ENCODE results near the gene SNCB.

SNCB gene

GRCh38 chr5:176620333-176620981 is 9.9 kb downstream of the SNCB start:
- DNase-seq, result peak; percentile 56
- Histone ChIP-seq H3K23ac (ENCODE audit: low read length) (no peak overlapping the region), H2BK120ac (ENCODE audit: low read depth, low read length) (no peak overlapping the region), H2BK5ac (ENCODE audit: low read length) (no peak overlapping the region), H2BK15ac (replicated peaks; ENCODE audit: low read depth) (no peak overlapping the region), H3K56ac (ENCODE audit: low read length) (peak overlapping the region; percentile 56), H4K8ac (ENCODE audit: low read depth, low read length) (no peak overlapping the region), H3K27ac (ENCODE audit: low read depth, low read length) (no peak overlapping the region), H3K36me3 (ENCODE audit: control insufficient read depth, insufficient read depth, low read length) (no peaks in the 10 kb centered on the region), H4K5ac (ENCODE audit: low read length) (no peak overlapping the region), H3K4me1 (ENCODE audit: control insufficient read depth, low read depth, low read length) (peaks cover 2% of the 10 kb centered on the region), H3K4me3 (ENCODE audit: low read length) (no peak overlapping the region), H3K4ac (ENCODE audit: low read depth, low read length) (no peak overlapping the region), H3K79me2 (ENCODE audit: control insufficient read depth, insufficient read depth, low read length) (no peaks in the 10 kb centered on the region), H3K18ac (ENCODE audit: low read length) (no peak overlapping the region), H3K9ac (ENCODE audit: low read length) (no peak overlapping the region), H3K4me2 (ENCODE audit: low read length) (peak overlapping the region; percentile 38), H2AK5ac (ENCODE audit: low read length) (no peak overlapping the region), H3K27me3 (ENCODE audit: insufficient read depth, low read length, poor library complexity) (peaks cover 7% of the 10 kb centered on the region), H3K79me1 (ENCODE audit: low read length) (no peaks in the 10 kb centered on the region)
- WGBS (ENCODE audit: extremely low coverage, insufficient coverage, low lambda C conversion rate), result no CpG with 5 or more reads among the region's 32 CpGs

GRCh38 chr5:176619569-176620332 is 10.6 kb downstream of the SNCB start:
- Histone ChIP-seq H3K9ac (ENCODE audit: low read length) (no peak overlapping the region), H3K79me1 (ENCODE audit: low read length) (no peaks in the 10 kb centered on the region), H3K23ac (ENCODE audit: low read length) (no peak overlapping the region), H2AK5ac (ENCODE audit: low read length) (no peak overlapping the region), H3K27me3 (ENCODE audit: insufficient read depth, low read length, poor library complexity) (peaks cover 7% of the 10 kb centered on the region), H3K4ac (ENCODE audit: low read depth, low read length) (no peak overlapping the region), H4K8ac (ENCODE audit: low read depth, low read length) (no peak overlapping the region), H4K5ac (ENCODE audit: low read length) (no peak overlapping the region), H3K27ac (ENCODE audit: low read depth, low read length) (no peak overlapping the region), H2BK15ac (replicated peaks; ENCODE audit: low read depth) (no peak overlapping the region), H3K4me2 (ENCODE audit: low read length) (peak overlapping the region; percentile 18), H2BK120ac (ENCODE audit: low read depth, low read length) (no peak overlapping the region), H3K4me1 (ENCODE audit: control insufficient read depth, low read depth, low read length) (peaks cover 2% of the 10 kb centered on the region), H3K79me2 (ENCODE audit: control insufficient read depth, insufficient read depth, low read length) (no peaks in the 10 kb centered on the region), H3K4me3 (ENCODE audit: low read length) (no peak overlapping the region), H3K18ac (ENCODE audit: low read length) (no peak overlapping the region), H3K56ac (ENCODE audit: low read length) (peak overlapping the region; percentile 37), H2BK5ac (ENCODE audit: low read length) (no peak overlapping the region), H3K36me3 (ENCODE audit: control insufficient read depth, insufficient read depth, low read length) (no peaks in the 10 kb centered on the region)
- no CpG with 5 or more reads among the region's 59 CpGs for WGBS (ENCODE audit: extremely low coverage, insufficient coverage, low lambda C conversion rate)
- DNase-seq, result no peak

- H3K27me3 ChIP-seq (ENCODE audit: insufficient read depth, low read length, poor library complexity), result peaks cover 7% of the 10 kb centered on the region
- WGBS (ENCODE audit: extremely low coverage, insufficient coverage, low lambda C conversion rate), result no CpG with 5 or more reads among the region's 31 CpGs
- no peak overlapping the region for H3K9ac ChIP-seq (ENCODE audit: low read length)
- DNase-seq, result peak; percentile 95
- no peak overlapping the region for H4K5ac ChIP-seq (ENCODE audit: low read length)
- no peak overlapping the region for H3K23ac ChIP-seq (ENCODE audit: low read length)
- H2BK5ac ChIP-seq (ENCODE audit: low read length), result no peak overlapping the region
- no peaks in the 10 kb centered on the region for H3K79me1 ChIP-seq (ENCODE audit: low read length)
- no peak overlapping the region for H3K4ac ChIP-seq (ENCODE audit: low read depth, low read length)
- no peak overlapping the region for H2BK15ac ChIP-seq (replicated peaks; ENCODE audit: low read depth)
- no peaks in the 10 kb centered on the region for H3K36me3 ChIP-seq (ENCODE audit: control insufficient read depth, insufficient read depth, low read length)
- no peak overlapping the region for H3K4me3 ChIP-seq (ENCODE audit: low read length)
- H3K56ac ChIP-seq (ENCODE audit: low read length), result peak overlapping the region; percentile 6
- H3K79me2 ChIP-seq (ENCODE audit: control insufficient read depth, insufficient read depth, low read length), result no peaks in the 10 kb centered on the region
- no peak overlapping the region for H2AK5ac ChIP-seq (ENCODE audit: low read length)
- peaks cover 2% of the 10 kb centered on the region for H3K4me1 ChIP-seq (ENCODE audit: control insufficient read depth, low read depth, low read length)
- no peak overlapping the region for H4K8ac ChIP-seq (ENCODE audit: low read depth, low read length)
- H2BK120ac ChIP-seq (ENCODE audit: low read depth, low read length), result no peak overlapping the region
- H3K27ac ChIP-seq (ENCODE audit: low read depth, low read length), result no peak overlapping the region
- peak overlapping the region; percentile 37 for H3K4me2 ChIP-seq (ENCODE audit: low read length)
- no peak overlapping the region for H3K18ac ChIP-seq (ENCODE audit: low read length)
Observed at GRCh38 chr5:176619203-176619568, 11.1 kb downstream of the SNCB start.

GRCh38 chr5:176618783-176619182 is 11.6 kb downstream of the SNCB start:
- no peak overlapping the region for H3K18ac ChIP-seq (ENCODE audit: low read length)
- no peak overlapping the region for H2BK120ac ChIP-seq (ENCODE audit: low read depth, low read length)
- H2BK5ac ChIP-seq (ENCODE audit: low read length), result no peak overlapping the region
- H3K23ac ChIP-seq (ENCODE audit: low read length), result no peak overlapping the region
- H3K79me1 ChIP-seq (ENCODE audit: low read length), result no peaks in the 10 kb centered on the region
- no peaks in the 10 kb centered on the region for H3K79me2 ChIP-seq (ENCODE audit: control insufficient read depth, insufficient read depth, low read length)
- H3K4me2 ChIP-seq (ENCODE audit: low read length), result peak overlapping the region; percentile 37
- no peaks in the 10 kb centered on the region for H3K36me3 ChIP-seq (ENCODE audit: control insufficient read depth, insufficient read depth, low read length)
- H3K9ac ChIP-seq (ENCODE audit: low read length), result no peak overlapping the region
- H3K27me3 ChIP-seq (ENCODE audit: insufficient read depth, low read length, poor library complexity), result peaks cover 7% of the 10 kb centered on the region
- H4K8ac ChIP-seq (ENCODE audit: low read depth, low read length), result no peak overlapping the region
- no peak overlapping the region for H3K4me3 ChIP-seq (ENCODE audit: low read length)
- no peak overlapping the region for H2BK15ac ChIP-seq (replicated peaks; ENCODE audit: low read depth)
- H3K56ac ChIP-seq (ENCODE audit: low read length), result peak overlapping the region; percentile 6
- H3K4me1 ChIP-seq (ENCODE audit: control insufficient read depth, low read depth, low read length), result peaks cover 2% of the 10 kb centered on the region
- H3K27ac ChIP-seq (ENCODE audit: low read depth, low read length), result no peak overlapping the region
- no peak overlapping the region for H3K4ac ChIP-seq (ENCODE audit: low read depth, low read length)
- H4K5ac ChIP-seq (ENCODE audit: low read length), result no peak overlapping the region
- H2AK5ac ChIP-seq (ENCODE audit: low read length), result no peak overlapping the region
- DNase-seq, result no peak
- no CpG with 5 or more reads among the region's 19 CpGs for WGBS (ENCODE audit: extremely low coverage, insufficient coverage, low lambda C conversion rate)

- Histone ChIP-seq H3K9ac (ENCODE audit: low read length) (no peak overlapping the region), H3K4me1 (ENCODE audit: control insufficient read depth, low read depth, low read length) (peaks cover 2% of the 10 kb centered on the region), H3K18ac (ENCODE audit: low read length) (no peak overlapping the region), H3K4me3 (ENCODE audit: low read length) (no peak overlapping the region), H3K79me2 (ENCODE audit: control insufficient read depth, insufficient read depth, low read length) (no peaks in the 10 kb centered on the region), H2BK120ac (ENCODE audit: low read depth, low read length) (no peak overlapping the region), H3K27ac (ENCODE audit: low read depth, low read length) (no peak overlapping the region), H3K36me3 (ENCODE audit: control insufficient read depth, insufficient read depth, low read length) (no peaks in the 10 kb centered on the region), H3K56ac (ENCODE audit: low read length) (no peak overlapping the region), H2AK5ac (ENCODE audit: low read length) (no peak overlapping the region), H3K4ac (ENCODE audit: low read depth, low read length) (no peak overlapping the region), H3K79me1 (ENCODE audit: low read length) (no peaks in the 10 kb centered on the region), H4K5ac (ENCODE audit: low read length) (no peak overlapping the region), H3K23ac (ENCODE audit: low read length) (no peak overlapping the region), H3K4me2 (ENCODE audit: low read length) (no peak overlapping the region), H2BK5ac (ENCODE audit: low read length) (no peak overlapping the region), H3K27me3 (ENCODE audit: insufficient read depth, low read length, poor library complexity) (peaks cover 7% of the 10 kb centered on the region), H4K8ac (ENCODE audit: low read depth, low read length) (no peak overlapping the region), H2BK15ac (replicated peaks; ENCODE audit: low read depth) (no peak overlapping the region)
- DNase-seq, result no peak
- WGBS (ENCODE audit: extremely low coverage, insufficient coverage, low lambda C conversion rate), result no CpG with 5 or more reads among the region's 7 CpGs
Observed at GRCh38 chr5:176616511-176616910, 13.8 kb downstream of the SNCB start.

Data from mesendoderm (in vitro differentiated cells).